ENCODE measurements around the gene MRPS31.

- no peak for TF ChIP-seq POLR2AphosphoS5 (IDR thresholded peaks at IDR 0.05; ENCODE audit: low read depth, low read length)
- no peak for TF ChIP-seq REST (IDR thresholded peaks at IDR 0.05; ENCODE audit: insufficient read depth in 1 of 2, low read depth in 2 of 2, low read length in 2 of 2)
- TF ChIP-seq SIN3A (IDR thresholded peaks at IDR 0.05; ENCODE audit: borderline replicate concordance, insufficient read depth, low read length), result no peak
- TF ChIP-seq TAF1 (IDR thresholded peaks at IDR 0.05; ENCODE audit: borderline replicate concordance, insufficient read depth, low read length), result no peak
These were observed 28.5 kb upstream of the MRPS31 start for GRCh38 chr13:40799508-40799907.

Data from PFSK-1 (cell line).